Neuronal stem cell (in vitro differentiated cells): Measurements from ENCODE around the gene GTPBP4.
A peak's percentile ranks its signal among the peaks of the same experiment; 100 is the strongest.

ENCODE experiments used
- DNase-seq: peaks from one replicate; pipeline ENCODE4 v3.0.0-alpha.2; 2013; ENCODE audit warnings: low spot score
- H2AFZ ChIP-seq: one replicate; pipeline ENCODE4 v1.6.1; 2013; ENCODE audit warnings: mild to moderate bottlenecking, low read length, inconsistent platforms
- H2AK5ac ChIP-seq: 2 replicates; pipeline ENCODE4 v1.6.1; 2013; ENCODE audit warnings: low read depth, mild to moderate bottlenecking, inconsistent platforms, low read length, moderate library complexity, mixed read lengths
- H2BK120ac ChIP-seq: 2 replicates; pipeline ENCODE4 v1.6.1; 2013; ENCODE audit warnings: low read depth, mild to moderate bottlenecking, inconsistent platforms, low read length, moderate library complexity, mixed read lengths
- H2BK12ac ChIP-seq: one replicate; pipeline ENCODE4 v1.6.1; 2013; ENCODE audit warnings: low read length, inconsistent platforms
- H2BK15ac ChIP-seq: 2 replicates; pipeline ENCODE4 v1.6.1; 2013; ENCODE audit warnings: mild to moderate bottlenecking, low read length, inconsistent platforms, mixed read lengths
- H2BK5ac ChIP-seq: one replicate; pipeline ENCODE4 v1.6.1; 2013; ENCODE audit warnings: inconsistent platforms, mild to moderate bottlenecking, low read length, moderate library complexity
- H3K14ac ChIP-seq: one replicate; pipeline ENCODE4 v1.6.1; 2013; ENCODE audit warnings: low read length, inconsistent platforms
- H3K18ac ChIP-seq: 2 replicates; pipeline ENCODE4 v1.6.1; 2013; ENCODE audit warnings: low read length, inconsistent platforms
- H3K23ac ChIP-seq: 2 replicates; pipeline ENCODE4 v1.6.1; 2013; ENCODE audit warnings: low read depth, mild to moderate bottlenecking, mixed read lengths, low read length, inconsistent platforms; ENCODE audit not compliant: poor library complexity
- H3K27ac ChIP-seq: replicated peaks from 3 replicates; pipeline ENCODE4 v1.5.1; 2013; ENCODE audit warnings: low read length, inconsistent platforms
- H3K27me3 ChIP-seq, 3 experiments: 2 replicates each; pipeline ENCODE4 v1.6.1; 2013; ENCODE audit warnings: low read length in 3 of 3, mild to moderate bottlenecking in 2 of 3, inconsistent platforms in 1 of 3, low read depth in 1 of 3, mixed read lengths in 1 of 3, moderate library complexity in 1 of 3; ENCODE audit not compliant: control insufficient read depth in 3 of 3, insufficient read depth in 3 of 3
- H3K36me3 ChIP-seq, 2 donors: replicated peaks in 1 of 2; 2 replicates each; pipeline ENCODE4 v1.6.1; 2013; ENCODE audit warnings: low read length in 2 of 2; ENCODE audit not compliant: control insufficient read depth in 2 of 2, insufficient read depth in 2 of 2
- H3K4ac ChIP-seq: 2 replicates; pipeline ENCODE4 v1.6.1; 2013; ENCODE audit warnings: inconsistent platforms, mild to moderate bottlenecking, low read length, moderate library complexity
- H3K4me1 ChIP-seq, 2 donors: 1 replicate in 1 of 2; 2 replicates in 1 of 2; pipeline ENCODE4 v1.6.1; 2013; ENCODE audit warnings: low read length in 2 of 2, low read depth in 1 of 2; ENCODE audit not compliant: control insufficient read depth in 2 of 2, insufficient read depth in 1 of 2
- H3K4me2 ChIP-seq: one replicate; pipeline ENCODE4 v1.6.1; 2013; ENCODE audit warnings: mild to moderate bottlenecking, low read length, inconsistent platforms; ENCODE audit not compliant: insufficient read depth, poor library complexity, severe bottlenecking
- H3K4me3 ChIP-seq, 2 donors: 2 replicates each; pipeline ENCODE4 v1.5.1; 2013; ENCODE audit warnings: low read length in 2 of 2, mild to moderate bottlenecking in 2 of 2, inconsistent platforms in 1 of 2, moderate library complexity in 1 of 2
- H3K79me1 ChIP-seq: one replicate; pipeline ENCODE4 v1.6.1; 2013; ENCODE audit warnings: low read depth, mild to moderate bottlenecking, inconsistent platforms, low read length, moderate library complexity
- H3K9ac ChIP-seq: one replicate; pipeline ENCODE4 v1.6.1; 2013; ENCODE audit warnings: mild to moderate bottlenecking, low read depth, low read length, inconsistent platforms; ENCODE audit not compliant: poor library complexity
- H3K9me3 ChIP-seq, 2 donors: replicated peaks in 1 of 2; 2 replicates each; pipeline versions ENCODE3 to v1.6.1; 2013; ENCODE audit warnings: low read length in 2 of 2, mild to moderate bottlenecking in 2 of 2, inconsistent platforms in 1 of 2, low read depth in 1 of 2, mixed read lengths in 1 of 2, moderate library complexity in 1 of 2; ENCODE audit not compliant: control insufficient read depth in 2 of 2, insufficient read depth in 1 of 2
- H4K8ac ChIP-seq: one replicate; pipeline ENCODE4 v1.6.1; 2013; ENCODE audit warnings: low read depth, mild to moderate bottlenecking, inconsistent platforms, low read length, moderate library complexity
- H4K91ac ChIP-seq: one replicate; pipeline ENCODE4 v1.6.1; 2013; ENCODE audit warnings: low read length, low read depth, mild to moderate bottlenecking, inconsistent platforms; ENCODE audit not compliant: poor library complexity
- WGBS, 2 donors: extraction: QIAGEN DNeasy Blood & Tissue Kit; methylation state at CpG; one replicate each; pipeline ENCODE4 v1.1.7; 2013; ENCODE audit warnings: missing lambda C conversion rate in 2 of 2, mixed read lengths in 1 of 2; ENCODE audit not compliant: insufficient read length in 2 of 2, insufficient replicate concordance in 1 of 2; ENCODE audit errors: extremely low coverage in 2 of 2; 5-methylcytosine and 5-hydroxymethylcytosine counted together

Gene GTPBP4

GRCh38 chr10:1002425-1003006 lies 14.3 kb downstream of the GTPBP4 start:
- Histone ChIP-seq H3K23ac (no peak overlapping the region), H3K14ac (no peak overlapping the region), H3K4me2 (no peak overlapping the region), H2AK5ac (no peak overlapping the region), H3K18ac (no peak overlapping the region), H4K8ac (no peak overlapping the region), H3K27ac (no peak overlapping the region), H2BK5ac (no peak overlapping the region), H3K27me3 (no peaks in the 10 kb centered on the region), H2BK15ac (no peak overlapping the region), H3K36me3 (peaks cover 64 to 99% of the 10 kb centered on the region in 2 donors), H3K4me1 (no peaks in the 10 kb centered on the region), H2BK12ac (no peak overlapping the region), H2AFZ (no peak overlapping the region), H3K9ac (no peak overlapping the region), H2BK120ac (no peak overlapping the region), H4K91ac (no peak overlapping the region), H3K4me3 (no peak overlapping the region), H3K79me1 (peaks cover 6% of the 10 kb centered on the region), H3K4ac (no peak overlapping the region), H3K9me3 (peaks cover 3 to 26% of the 10 kb centered on the region in 2 donors)
- WGBS, 2 donors, result no CpG with 5 or more reads among the region's 5 CpGs
- no peak for DNase-seq

- H3K36me3 ChIP-seq, result peaks cover 54 to 99% of the 10 kb centered on the region in 2 donors
- no CpG with 5 or more reads among the region's 9 CpGs for WGBS, 2 donors
Observed at GRCh38 chr10:1003884-1004670, 15.8 kb downstream of the GTPBP4 start.

GRCh38 chr10:1006573-1006972 lies 18.3 kb downstream of the GTPBP4 start:
- peaks cover 0 to 14% of the 10 kb centered on the region in 2 donors for H3K9me3 ChIP-seq

More at GRCh38 chr10:1003884-1004670, 15.8 kb downstream of the GTPBP4 start:
- Histone ChIP-seq H3K27ac (no peak overlapping the region), H3K23ac (no peak overlapping the region), H3K18ac (no peak overlapping the region), H3K9me3 (peaks cover 3 to 26% of the 10 kb centered on the region in 2 donors), H3K4ac (no peak overlapping the region), H2BK5ac (no peak overlapping the region), H3K4me1 (no peaks in the 10 kb centered on the region), H3K14ac (no peak overlapping the region), H3K27me3 (no peaks in the 10 kb centered on the region), H3K79me1 (peaks cover 6% of the 10 kb centered on the region), H2BK15ac (no peak overlapping the region), H3K9ac (no peak overlapping the region), H4K91ac (no peak overlapping the region), H2AFZ (no peak overlapping the region), H2AK5ac (no peak overlapping the region), H2BK12ac (no peak overlapping the region), H4K8ac (no peak overlapping the region), H2BK120ac (no peak overlapping the region), H3K4me3 (peak overlapping the region in 1 of 2 donors; percentile 23), H3K4me2 (no peak overlapping the region)
- no peak for DNase-seq

GRCh38 chr10:1007583-1007982 lies 19.3 kb downstream of the GTPBP4 start:
- Histone ChIP-seq H2BK12ac (no peak overlapping the region), H2AK5ac (no peak overlapping the region), H3K4me1 (no peaks in the 10 kb centered on the region), H3K4me2 (no peak overlapping the region), H3K27ac (no peak overlapping the region), H3K23ac (no peak overlapping the region), H3K14ac (no peak overlapping the region), H3K9ac (no peak overlapping the region), H2BK120ac (no peak overlapping the region), H3K36me3 (peaks cover 62 to 99% of the 10 kb centered on the region in 2 donors), H4K8ac (no peak overlapping the region), H3K9me3 (peaks cover 0 to 5% of the 10 kb centered on the region in 2 donors), H2BK5ac (no peak overlapping the region), H3K4ac (no peak overlapping the region), H2BK15ac (no peak overlapping the region), H3K18ac (no peak overlapping the region), H3K79me1 (peaks cover 6% of the 10 kb centered on the region), H3K27me3 (no peaks in the 10 kb centered on the region), H2AFZ (no peak overlapping the region), H4K91ac (no peak overlapping the region), H3K4me3 (peak overlapping the region in 1 of 2 donors; percentile 11)
- WGBS, 2 donors, result no CpG with 5 or more reads among the region's 10 CpGs
- DNase-seq, result no peak

More at GRCh38 chr10:1006573-1006972, 18.3 kb downstream of the GTPBP4 start:
- no peak overlapping the region for H3K18ac ChIP-seq
- H3K79me1 ChIP-seq, result peaks cover 6% of the 10 kb centered on the region
- no peak overlapping the region for H3K14ac ChIP-seq
- no peaks in the 10 kb centered on the region for H3K4me1 ChIP-seq
- no peak overlapping the region for H2BK120ac ChIP-seq
- peak overlapping the region in 1 of 2 donors; percentile 13 for H3K4me3 ChIP-seq
- no peaks in the 10 kb centered on the region for H3K27me3 ChIP-seq
- no peak overlapping the region for H4K91ac ChIP-seq
- no peak overlapping the region for H3K27ac ChIP-seq
- no peak overlapping the region for H2AFZ ChIP-seq
- no peak overlapping the region for H3K23ac ChIP-seq
- no peak overlapping the region for H2BK5ac ChIP-seq
- peaks cover 57 to 99% of the 10 kb centered on the region in 2 donors for H3K36me3 ChIP-seq
- H2AK5ac ChIP-seq, result no peak overlapping the region
- H2BK15ac ChIP-seq, result no peak overlapping the region
- DNase-seq, result no peak
- H3K4ac ChIP-seq, result no peak overlapping the region
- no peak overlapping the region for H3K4me2 ChIP-seq
- WGBS, 2 donors, result no CpG with 5 or more reads among the region's 9 CpGs
- no peak overlapping the region for H4K8ac ChIP-seq
- no peak overlapping the region for H3K9ac ChIP-seq
- H2BK12ac ChIP-seq, result no peak overlapping the region
